Measurements from ENCODE around the gene GPX4. TPM values are rescaled to one million over a fixed set of nuclear protein-coding genes. Genes with fewer than 3 reads are reported as not detected.
A peak's percentile ranks its signal among the peaks of the same experiment; 100 is the strongest.

Gene GPX4
- total and polyA plus RNA-seq, 2 donors (not counting 3 experiments of a cell fraction or from before 2014, with no cell fraction given), result 469 to 1,136 TPM

DNA sequence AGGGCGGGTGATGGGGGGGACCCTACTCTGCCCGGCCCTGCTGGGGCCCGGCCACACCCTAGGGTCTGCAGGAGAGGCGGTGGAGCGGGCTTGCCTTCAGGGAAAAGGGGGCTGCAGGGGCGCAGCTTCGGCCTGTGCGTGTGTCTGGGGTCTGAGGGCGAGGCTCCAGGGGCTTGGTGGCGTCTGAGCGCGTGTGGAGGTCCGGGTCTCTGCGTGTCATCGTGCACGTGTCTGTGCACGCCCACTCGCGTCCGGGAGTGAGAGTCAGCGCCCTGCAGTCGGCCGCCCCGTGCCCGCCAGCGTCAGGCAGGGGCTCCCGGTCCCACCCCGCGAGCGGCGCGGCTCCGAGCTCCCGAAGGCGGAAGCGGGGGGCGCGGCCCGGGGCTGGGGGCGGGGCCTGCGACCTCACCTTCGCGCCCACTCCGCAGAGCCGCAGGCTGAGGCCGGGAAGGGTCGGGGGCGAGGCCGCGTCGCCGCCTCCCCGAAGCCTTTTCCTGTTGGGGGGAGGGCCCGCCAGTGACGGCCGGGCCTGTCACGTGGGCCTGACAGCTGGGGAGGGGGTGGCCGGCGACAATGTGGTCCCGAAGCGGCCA lies 37.0 kb upstream of the GPX4 start, which contains the start of gene ARHGAP45:
ARHGAP45 (plus strand) TSS at position 420 of the 593 bp plus-strand sequence. CDS start 239 bp downstream, outside the sequence.
- Histone ChIP-seq H3K9me1 (replicated peaks; ENCODE audit: control insufficient read depth, extremely low read depth, insufficient read depth, low read length) (no peaks in the 10 kb centered on the region), H3K79me2 (ENCODE audit: control insufficient read depth, insufficient read depth, low read length) (no peaks in the 10 kb centered on the region), H3K9me3 (replicated peaks; ENCODE audit: control insufficient read depth, insufficient read depth, low read length) (no peaks in the 10 kb centered on the region), H3K27ac (ENCODE audit: insufficient read depth, low read depth, low read length) (no peak within 1 kb of the TSS), H3K4me2 (ENCODE audit: insufficient read depth, low read length) (peak within 1 kb of the TSS; percentile 65), H3K27me3 (ENCODE audit: control insufficient read depth in 2 of 2, insufficient read depth in 2 of 2, low read length in 2 of 2) (no peaks in the 10 kb centered on the region), H3K4me3 (replicated peaks in 1 of 3; ENCODE audit: insufficient read depth in 1 of 3, low read depth in 1 of 3, low read length in 3 of 3) (peak within 1 kb of the TSS; percentile 9 to 34 (median 13)), H3K4me1 (ENCODE audit: control insufficient read depth, extremely low read depth, insufficient read depth, low read length) (peaks cover 35% of the 10 kb centered on the region), H4K20me1 (replicated peaks; ENCODE audit: control insufficient read depth, extremely low read depth, insufficient read depth, low read length) (no peaks in the 10 kb centered on the region), H2AFZ (ENCODE audit: low read depth, low read length) (peak within 1 kb of the TSS; percentile 81), H3K36me3 (ENCODE audit: control insufficient read depth in 2 of 2, extremely low read depth in 1 of 2, insufficient read depth in 2 of 2, low read length in 2 of 2) (no peaks in the 10 kb centered on the region), H3K9ac (replicated peaks; ENCODE audit: extremely low read depth, insufficient read depth, low read length) (peak within 1 kb of the TSS; percentile 10)
- ChIA-PET CTCF (interaction anchor here (0.8 to 2.5 kb wide), 5 partner anchors 10 to 178 kb away, joined by 4 to 10 read pairs (median 7); partner anchors contain the start of gene ABCA7), POLR2A (interaction anchor here (1.1 kb wide), 1 partner anchor 40 kb away, joined by 3 read pairs; the partner anchor contains the start of gene CNN2)
- dilution Hi-C loops (cut with MboI; ENCODE audit: extremely low pct_ligation_motif_present, low sequenced_read_pairs), result no loop called here
- intact Hi-C loops (cut with micrococcal nuclease), result loop anchor here (2.0 kb wide), 1 partner anchor 28 kb away; the partner anchor contains the start of gene POLR2E
- TF ChIP-seq MYC (IDR thresholded peaks at IDR 0.05; ENCODE audit: low read depth, low read length) (no peak), EZH2 (IDR thresholded peaks at IDR 0.05; ENCODE audit: borderline replicate concordance, low read depth, low read length, severe bottlenecking) (no peak), GATA2 (IDR thresholded peaks at IDR 0.05; ENCODE audit: insufficient read depth, insufficient read length, low read depth, low read length) (no peak), POLR2AphosphoS5 (IDR thresholded peaks at IDR 0.05; ENCODE audit: insufficient read depth, low read depth, low read length) (no peak), FOS (IDR thresholded peaks at IDR 0.05; ENCODE audit: borderline replicate concordance, insufficient read depth, low read length) (no peak), JUN (IDR thresholded peaks at IDR 0.05; ENCODE audit: borderline replicate concordance, insufficient read depth, insufficient read length, low read depth) (no peak), POLR2A (IDR thresholded peaks at IDR 0.05; ENCODE audit: low read depth, low read length) (no peak), CTCF (IDR thresholded peaks at IDR 0.05; ENCODE audit: extremely low read depth in 1 of 2, insufficient read depth in 1 of 2, low read depth in 1 of 2, low read length in 2 of 2) (no peak), MAX (IDR thresholded peaks at IDR 0.05; ENCODE audit: insufficient read depth, insufficient read length) (no peak)
- FAIRE-seq (no peak), DNase-seq (ENCODE audit: low read depth, low spot score) (no peak)
- BruUV-seq (replicated peaks), result no TSS peak

Data from endothelial cell of umbilical vein (primary cell).